SK-N-SH treated with all-trans-retinoic acid at 6 μM for 48 hours (cell line): ENCODE data around the gene LSS.

Source experiments
- ARNTL ChIP-seq: fragments of 450-650 bp; formaldehyde crosslinking; IDR thresholded peaks from 2 replicates; pipeline ENCODE4 v1.5.0; 2020; ENCODE audit warnings: low read depth, mild to moderate bottlenecking, moderate library complexity, borderline replicate concordance
- OSR1 ChIP-seq: fragments of 250-450 bp; sonication (Bioruptor Pico); IDR thresholded peaks from 2 replicates; pipeline ENCODE4 v1.8.0; 2022; ENCODE audit warnings: moderate library complexity, mild to moderate bottlenecking, inconsistent platforms
- PATZ1 ChIP-seq: fragments of 250-450 bp; sonication (Bioruptor Pico); IDR thresholded peaks from 2 replicates; pipeline ENCODE4 v1.8.0; 2020; ENCODE audit warnings: mild to moderate bottlenecking, moderate library complexity, borderline replicate concordance
- TOX ChIP-seq: fragments of 250-450 bp; sonication (Bioruptor Pico); IDR thresholded peaks from 2 replicates; pipeline ENCODE4 v1.8.0; 2021; ENCODE audit warnings: mild to moderate bottlenecking, moderate library complexity, borderline replicate concordance
- ZC3H10 ChIP-seq: fragments of 250-450 bp; sonication (Bioruptor Pico); IDR thresholded peaks from 2 replicates; pipeline ENCODE4 v1.5.1; 2021; ENCODE audit warnings: mild to moderate bottlenecking, moderate library complexity
- ZFP3 ChIP-seq: fragments of 250-450 bp; sonication (Bioruptor Pico); IDR thresholded peaks from 2 replicates; pipeline ENCODE4 v1.5.0; 2020; ENCODE audit warnings: mild to moderate bottlenecking, moderate library complexity

- TF ChIP-seq TOX = no peak
- TF ChIP-seq ZFP3 (CRISPR knock-in tag) = no peak
- no peak for TF ChIP-seq OSR1
- TF ChIP-seq PATZ1 = no peak
- TF ChIP-seq ZC3H10 (CRISPR knock-in tag) = no peak
- TF ChIP-seq ARNTL = no peak
These were observed 65.2 kb downstream of the LSS start for GRCh38 chr21:46163380-46163779.
